Measurements from ENCODE around the gene ATP1A1. TPM values are rescaled to one million over a fixed set of nuclear protein-coding genes. Genes with fewer than 3 reads are reported as not detected.

ATP1A1 gene
- polyA plus RNA-seq, 1 donor from 2014 or later: 29.9 TPM

Other genes with a start within 250 kb of the ATP1A1 start
- gene CD58, start 197.8 kb downstream of the ATP1A1 start, polyA plus RNA-seq: 29.5 TPM

Measured in IgD-negative memory B cell (primary cell).